GM23248 (cell line): Measurements from ENCODE around the gene TSPAN3. TPM values are rescaled to one million over a fixed set of nuclear protein-coding genes. Genes with fewer than 3 reads are reported as not detected.

Source experiments
- DNase-seq: peaks from one replicate; pipeline ENCODE4 v3.0.0-alpha.2; 2015
- H2AFZ ChIP-seq: fragments of 200-600 bp; sonication (generic); 2 replicates; pipeline ENCODE4 v1.6.1; 2016; ENCODE audit warnings: antibody characterized with exemption
- H3F3A ChIP-seq: fragments of 200-600 bp; sonication (generic); 2 replicates; pipeline ENCODE4 v1.6.1; 2016; ENCODE audit warnings: mild to moderate bottlenecking, antibody characterized with exemption, mixed run types; ENCODE audit not compliant: insufficient read depth
- H3K27ac ChIP-seq: fragments of 200-600 bp; sonication (generic); 2 replicates; pipeline ENCODE4 v1.5.1; 2016; ENCODE audit warnings: mild to moderate bottlenecking
- H3K27me3 ChIP-seq: fragments of 200-600 bp; sonication (generic); replicated peaks from 2 replicates; pipeline ENCODE4 v1.6.1; 2016; ENCODE audit warnings: mild to moderate bottlenecking; ENCODE audit not compliant: insufficient read depth
- H3K36me3 ChIP-seq: fragments of 200-600 bp; sonication (generic); 2 replicates; pipeline ENCODE4 v1.6.1; 2016; ENCODE audit warnings: low read depth, mild to moderate bottlenecking
- H3K4me1 ChIP-seq: fragments of 200-600 bp; sonication (generic); 2 replicates; pipeline ENCODE4 v1.6.1; 2016; ENCODE audit warnings: mild to moderate bottlenecking; ENCODE audit not compliant: insufficient read depth
- H3K4me2 ChIP-seq: fragments of 200-600 bp; sonication (generic); one replicate; pipeline ENCODE4 v1.6.1; 2016; ENCODE audit warnings: mild to moderate bottlenecking; ENCODE audit not compliant: unreplicated experiment
- H3K4me3 ChIP-seq: fragments of 200-600 bp; sonication (generic); 2 replicates; pipeline ENCODE4 v1.5.1; 2016; ENCODE audit warnings: mild to moderate bottlenecking
- H3K79me2 ChIP-seq: fragments of 200-600 bp; sonication (generic); 2 replicates; pipeline ENCODE4 v1.6.1; 2016; ENCODE audit warnings: mild to moderate bottlenecking; ENCODE audit not compliant: insufficient read depth
- H3K9ac ChIP-seq: fragments of 200-600 bp; sonication (generic); 2 replicates; pipeline ENCODE4 v1.6.1; 2016; ENCODE audit warnings: mild to moderate bottlenecking
- H3K9me2 ChIP-seq: fragments of 200-600 bp; sonication (generic); 2 replicates; pipeline ENCODE4 v1.6.1; 2016; ENCODE audit warnings: mixed run types, mild to moderate bottlenecking, moderate library complexity; ENCODE audit not compliant: insufficient read depth
- H3K9me3 ChIP-seq: fragments of 200-600 bp; sonication (generic); one replicate; pipeline ENCODE4 v1.6.1; 2017; ENCODE audit warnings: low read depth
- H4K20me1 ChIP-seq: fragments of 200-600 bp; sonication (generic); 2 replicates; pipeline ENCODE4 v1.6.0; 2016; ENCODE audit not compliant: insufficient read depth
- EZH2 ChIP-seq: fragments of 200-600 bp; sonication (generic); IDR thresholded peaks from 2 replicates; pipeline ENCODE4 v1.6.1; 2018; ENCODE audit warnings: antibody characterized with exemption, mild to moderate bottlenecking; ENCODE audit not compliant: insufficient read depth, poor library complexity, severe bottlenecking
- EZH2phosphoT487 ChIP-seq: fragments of 200-600 bp; sonication (generic); IDR thresholded peaks from 2 replicates; pipeline ENCODE4 v1.6.1; 2018; ENCODE audit warnings: antibody characterized with exemption, moderate library complexity, mild to moderate bottlenecking, low read depth; ENCODE audit not compliant: insufficient read depth
- WGBS, 2 experiments: methylation state at CpG; one replicate each; pipeline ENCODE4 v1.1.6; 2015 to 2017; ENCODE audit warnings: low lambda C conversion rate in 2 of 2, low coverage in 1 of 2; ENCODE audit errors: missing lambda C conversion rate in 2 of 2; 5-methylcytosine and 5-hydroxymethylcytosine counted together
- in situ Hi-C: fragments of 300-500 bp; cut with MboI; formaldehyde crosslinking; loops from 2 replicates; pipeline ENCODE4 v1.15.0; 2020
- polyA plus RNA-seq: library from polyadenylated mRNA; unstranded; fragments of >200 nt; fragmentation: Nextera tagmentation; extraction: Ambion mirVana; gene quantifications from 2 replicates; pipeline ENCODE4 v1.2.1, GENCODE V29; 2016
- total RNA-seq: library from RNA; depleted of rRNA; stranded (reverse); fragments of >200 nt; shearing (Covaris generic); gene quantifications from 2 replicates; pipeline ENCODE4 v1.2.3, GENCODE V29; 2014; rRNA removed

The TSPAN3 gene
- total and polyA plus RNA-seq, 2 experiments from 2014 or later = 307 to 321 TPM

- Histone ChIP-seq H3K36me3 (no peaks in the 10 kb centered on the region), H3K9ac (no peak overlapping the region), H3K4me3 (no peak overlapping the region), H3K4me1 (peaks cover 10% of the 10 kb centered on the region), H3K27me3 (no peaks in the 10 kb centered on the region), H3K27ac (no peak overlapping the region), H3K4me2 (no peak overlapping the region), H3K9me2 (no peaks in the 10 kb centered on the region), H4K20me1 (no peaks in the 10 kb centered on the region), H3K79me2 (no peaks in the 10 kb centered on the region), H3K9me3 (no peaks in the 10 kb centered on the region), H3F3A (no peaks in the 10 kb centered on the region), H2AFZ (no peak overlapping the region)
- 88 to 89% methylated on average over 9 of the region's 9 CpGs for WGBS, 2 experiments
- DNase-seq = no peak
- TF ChIP-seq EZH2phosphoT487 (no peak), EZH2 (no peak)
- in situ Hi-C loops = no loop called here
These were observed 78.9 kb downstream of the TSPAN3 start for GRCh38 chr15:76991741-76992645.

Other genes starting within 250 kb of the TSPAN3 start
- 5.9 and 10.4 TPM in 2 replicates for gene SCAPER, start 165.8 kb downstream of the TSPAN3 start, total RNA-seq
- 5.5 and 7.8 TPM in 2 replicates for gene SCAPER, start 165.8 kb downstream of the TSPAN3 start, polyA plus RNA-seq
- 95.4 and 96.7 TPM in 2 replicates for gene RCN2, start 139.4 kb downstream of the TSPAN3 start, total RNA-seq
- 178 and 181 TPM in 2 replicates for gene RCN2, start 139.4 kb downstream of the TSPAN3 start, polyA plus RNA-seq
- gene PSTPIP1, start 76.0 kb downstream of the TSPAN3 start, total RNA-seq = 0.38 TPM in 1 of 2 replicates, not detected in the other
- gene PSTPIP1, start 76.0 kb downstream of the TSPAN3 start, polyA plus RNA-seq = 0.71 and 0.80 TPM in 2 replicates